Prostate gland (tissue), 2 donors: ENCODE data around the gene FRMD6. TPM values are rescaled to one million over a fixed set of nuclear protein-coding genes. Genes with fewer than 3 reads are reported as not detected.

Experiments used
- DNase-seq: peaks from one replicate; pipeline ENCODE4 v3.0.0-alpha.2; 2019; ENCODE audit warnings: low spot score
- H3K27ac ChIP-seq, 2 donors: fragments of 200-600 bp; sonication (generic); 2 replicates each; pipeline ENCODE4 v1.5.1; 2017 to 2019
- H3K27me3 ChIP-seq: fragments of 200-600 bp; sonication (generic); replicated peaks from 2 replicates; pipeline ENCODE4 v1.5.1; 2019; ENCODE audit not compliant: insufficient read depth
- H3K36me3 ChIP-seq, 2 donors: fragments of 200-600 bp; sonication (generic); 1 replicate in 1 of 2; 2 replicates in 1 of 2; pipeline versions ENCODE4 v1.5.1 to v1.8.1; 2017 to 2019
- H3K4me1 ChIP-seq: fragments of 200-600 bp; sonication (generic); replicated peaks from 2 replicates; pipeline ENCODE4 v1.5.1; 2019
- H3K4me3 ChIP-seq, 2 donors: fragments of 200-600 bp; sonication (generic); 2 replicates each; pipeline ENCODE4 v1.5.1; 2017 to 2019
- H3K9me3 ChIP-seq: fragments of 200-600 bp; sonication (generic); 2 replicates; pipeline ENCODE4 v1.5.1; 2017
- CTCF ChIP-seq, 4 experiments: fragments of 200-600 bp in 2 of 4; fragments of 450-650 bp in 2 of 4; sonication (generic) in 2 of 4; IDR thresholded peaks; 1 replicate in 3 of 4; 2 replicates in 1 of 4; pipeline ENCODE4 v1.5.1; 2016 to 2019; ENCODE audit warnings: antibody characterized with exemption in 4 of 4, mild to moderate bottlenecking in 2 of 4, moderate library complexity in 2 of 4
- POLR2A ChIP-seq: fragments of 450-650 bp; IDR thresholded peaks from one replicate; pipeline ENCODE4 v1.6.1; 2016; ENCODE audit warnings: antibody characterized with exemption, mild to moderate bottlenecking
- POLR2AphosphoS5 ChIP-seq: sonication (generic); formaldehyde crosslinking; IDR thresholded peaks from one replicate; pipeline ENCODE4 v1.6.1; 2017; ENCODE audit warnings: antibody characterized with exemption
- WGBS: methylation state at CpG from one replicate; pipeline ENCODE4 v1.1.5; 2018; 5-methylcytosine and 5-hydroxymethylcytosine counted together
- intact Hi-C: fragments of 100-400 bp; cut with DNase I; formaldehyde crosslinking; loops from one replicate; pipeline ENCODE4 v1.14.2; 2022
- small RNA-seq, 2 donors: library from RNA; depleted of rRNA; stranded (forward); fragments of <200 nt; gene quantifications; one replicate each; pipeline ENCODE3, GENCODE V24; 2016
- total RNA-seq, 2 donors: library from RNA; depleted of rRNA; stranded (reverse); fragments of >200 nt; gene quantifications; one replicate each; pipeline ENCODE4 v1.1.0, GENCODE V29; 2016

Gene FRMD6
- total RNA-seq, 2 donors from 2014 or later = 59.1 to 84.0 TPM

- WGBS = 7% methylated on average over 13 of the region's 13 CpGs
Observed at GRCh38 chr14:51780006-51780692, 128.4 kb downstream of the FRMD6 start.

More at GRCh38 chr14:51780006-51780692, 128.4 kb downstream of the FRMD6 start:
- Histone ChIP-seq H3K4me3 (no peak overlapping the region), H3K27me3 (no peaks in the 10 kb centered on the region), H3K36me3 (no peaks in the 10 kb centered on the region), H3K4me1 (peaks cover 3% of the 10 kb centered on the region), H3K27ac (no peak overlapping the region), H3K9me3 (no peaks in the 10 kb centered on the region)
- peak; percentile 25 for TF ChIP-seq POLR2AphosphoS5
- peak; percentile 75 to 88 (median 80) for TF ChIP-seq CTCF (IDR thresholded peaks at IDR 0.05)
- TF ChIP-seq POLR2A = no peak
- intact Hi-C loops = loop anchor here (2.0 to 10.0 kb wide), 2 partner anchors 497 to 825 kb away; no protein-coding TSS in a partner anchor
- DNase-seq = peak; percentile 72

Small RNAs within 50 kb of the gene (small RNA-seq; reads per million reads assigned to genes)
- gene OR7E159P = 0 reads per million in 2 donors
- 0 reads per million in 2 donors for gene RNA5SP385
- 0 reads per million in 2 donors for gene RNU6-301P

Other genes starting within 250 kb of the FRMD6 start
- 100 to 1,000 TPM in 1 of 2 donors, 1 to 10 TPM in 1; 2.7 to 120 TPM for gene GNG2, start 208.7 kb downstream of the FRMD6 start, total RNA-seq